Effector memory CD4-positive, alpha-beta T cell (primary cell): ENCODE data around the gene SDHA.
"Not testable (repeated sequence)": the region's sequence is repeated elsewhere in the genome, so short reads cannot be mapped to it uniquely, and the experiment has no call there.

Experiments used
- DNase-seq, 3 donors: peaks; one replicate each; pipeline ENCODE4 v3.0.0-alpha.2; 2020
- H3K27ac ChIP-seq: 2 replicates; pipeline ENCODE4 v1.7.0; 2013; ENCODE audit warnings: mild to moderate bottlenecking, low read length, moderate library complexity; ENCODE audit not compliant: insufficient read depth, poor library complexity, severe bottlenecking
- H3K27me3 ChIP-seq: replicated peaks from 2 replicates; pipeline ENCODE4 v1.7.0; 2013; ENCODE audit warnings: mild to moderate bottlenecking, low read length; ENCODE audit not compliant: insufficient read depth, control insufficient read depth, poor library complexity, severe bottlenecking
- H3K36me3 ChIP-seq: 2 replicates; pipeline ENCODE4 v1.7.0; 2013; ENCODE audit warnings: mild to moderate bottlenecking, low read length, moderate library complexity; ENCODE audit not compliant: control insufficient read depth, insufficient read depth
- H3K4me1 ChIP-seq: 2 replicates; pipeline ENCODE4 v1.7.0; 2013; ENCODE audit warnings: low read length, mild to moderate bottlenecking; ENCODE audit not compliant: control insufficient read depth, insufficient read depth, poor library complexity, severe bottlenecking
- H3K4me3 ChIP-seq: 2 replicates; pipeline ENCODE4 v1.7.0; 2013; ENCODE audit warnings: low read length, low read depth, mild to moderate bottlenecking; ENCODE audit not compliant: insufficient read depth, poor library complexity, severe bottlenecking
- H3K9me3 ChIP-seq: 2 replicates; pipeline ENCODE4 v1.7.0; 2013; ENCODE audit warnings: mild to moderate bottlenecking, low read length, moderate library complexity; ENCODE audit not compliant: control insufficient read depth

SDHA gene

GRCh38 chr5:254322-254721 is 36.2 kb downstream of the SDHA start:
- H3K4me3 ChIP-seq, result not testable (repeated sequence)

DNA sequence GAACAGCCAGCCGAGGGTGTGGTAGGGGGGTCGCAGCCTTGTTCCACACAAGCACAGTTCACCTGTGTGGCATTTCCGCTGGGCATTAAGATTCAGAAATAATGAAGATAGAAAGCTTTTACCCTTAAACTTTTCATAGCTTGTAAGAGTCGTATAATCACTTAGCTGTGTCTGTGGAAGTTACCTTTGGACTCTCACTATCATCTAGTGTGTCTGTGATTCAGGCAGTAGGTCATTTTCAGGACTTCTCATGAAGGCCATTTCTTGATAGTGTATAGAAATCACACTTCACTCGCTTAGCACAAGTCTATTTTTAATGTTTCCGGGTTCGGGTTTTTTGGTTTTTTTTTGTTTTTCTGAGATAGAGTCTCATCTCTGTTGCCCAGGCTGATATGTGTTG is 37.0 kb downstream of the SDHA start:
- H3K27ac ChIP-seq, H3K27me3 ChIP-seq, DNase-seq, H3K4me3 ChIP-seq, H3K4me1 ChIP-seq, H3K9me3 ChIP-seq: not testable (repeated sequence)
- H3K36me3 ChIP-seq, result peaks cover 12% of the 10 kb centered on the region

More at GRCh38 chr5:254322-254721, 36.2 kb downstream of the SDHA start:
- H3K36me3 ChIP-seq, result peaks cover 12% of the 10 kb centered on the region
- not testable (repeated sequence) for DNase-seq, H3K27ac ChIP-seq, H3K9me3 ChIP-seq, H3K4me1 ChIP-seq, H3K27me3 ChIP-seq

DNA sequence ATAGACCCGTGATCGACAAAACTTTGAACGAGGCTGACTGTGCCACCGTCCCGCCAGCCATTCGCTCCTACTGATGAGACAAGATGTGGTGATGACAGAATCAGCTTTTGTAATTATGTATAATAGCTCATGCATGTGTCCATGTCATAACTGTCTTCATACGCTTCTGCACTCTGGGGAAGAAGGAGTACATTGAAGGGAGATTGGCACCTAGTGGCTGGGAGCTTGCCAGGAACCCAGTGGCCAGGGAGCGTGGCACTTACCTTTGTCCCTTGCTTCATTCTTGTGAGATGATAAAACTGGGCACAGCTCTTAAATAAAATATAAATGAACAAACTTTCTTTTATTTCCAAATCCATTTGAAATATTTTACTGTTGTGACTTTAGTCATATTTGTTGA is 38.2 kb downstream of the SDHA start:
- not testable (repeated sequence) for H3K27me3 ChIP-seq, H3K4me1 ChIP-seq, H3K27ac ChIP-seq, DNase-seq, H3K9me3 ChIP-seq, H3K4me3 ChIP-seq
- H3K36me3 ChIP-seq, result peaks cover 12% of the 10 kb centered on the region

- Histone ChIP-seq H3K36me3 (peaks cover 12% of the 10 kb centered on the region), H3K4me1 (peaks cover 5% of the 10 kb centered on the region)
Observed at GRCh38 chr5:257148-257547, 39.0 kb downstream of the SDHA start.

DNA sequence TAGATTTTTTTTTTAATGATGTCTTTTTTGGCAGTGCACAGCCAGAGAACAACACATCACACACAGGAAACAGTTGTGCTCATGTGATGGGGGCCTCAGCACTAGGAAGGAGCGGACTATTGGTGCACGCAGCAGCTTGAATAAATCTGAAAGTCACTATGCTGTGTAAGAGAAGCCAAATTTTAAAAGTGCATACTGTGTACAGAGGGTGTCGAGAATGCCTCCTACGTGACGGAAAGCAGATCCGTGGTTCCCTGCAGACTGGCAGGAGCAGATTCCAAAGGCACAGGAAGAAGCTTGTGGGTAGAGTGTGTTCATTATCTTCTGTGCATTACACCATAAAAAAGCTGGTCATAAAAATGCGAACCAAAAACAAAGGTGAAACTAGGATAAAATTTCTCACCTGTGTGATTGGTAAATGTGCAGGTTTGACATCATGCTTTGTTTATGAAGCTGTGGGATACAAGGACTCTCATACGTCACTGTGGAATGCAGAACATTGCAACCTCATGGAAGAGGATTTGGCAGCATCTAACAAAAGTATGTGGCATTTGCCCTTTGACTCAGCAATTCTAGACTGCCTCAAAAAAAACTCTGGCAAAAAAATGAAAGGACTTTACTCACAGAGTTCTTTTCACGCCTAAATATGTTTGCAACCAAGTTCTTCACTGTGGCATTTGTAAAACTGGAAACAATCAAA is 45.3 kb downstream of the SDHA start:
- H3K27me3 ChIP-seq, H3K9me3 ChIP-seq, H3K4me1 ChIP-seq, H3K27ac ChIP-seq, DNase-seq, H3K4me3 ChIP-seq: not testable (repeated sequence)
- H3K36me3 ChIP-seq, result peaks cover 13% of the 10 kb centered on the region

More at GRCh38 chr5:257148-257547, 39.0 kb downstream of the SDHA start:
- Histone ChIP-seq H3K27ac (no peak overlapping the region), H3K4me3 (no peak overlapping the region), H3K9me3 (no peaks in the 10 kb centered on the region), H3K27me3 (no peaks in the 10 kb centered on the region)
- no peak for DNase-seq

- no peak overlapping the region for H3K27ac ChIP-seq
Observed at GRCh38 chr5:264338-264737, 46.2 kb downstream of the SDHA start.

GRCh38 chr5:266311-267026 is 48.3 kb downstream of the SDHA start:
- not testable (repeated sequence) for H3K9me3 ChIP-seq, DNase-seq, H3K4me3 ChIP-seq, H3K27ac ChIP-seq, H3K27me3 ChIP-seq, H3K4me1 ChIP-seq
- peaks cover 13% of the 10 kb centered on the region for H3K36me3 ChIP-seq

More at GRCh38 chr5:264338-264737, 46.2 kb downstream of the SDHA start:
- Histone ChIP-seq H3K36me3 (peaks cover 13% of the 10 kb centered on the region), H3K27me3 (no peaks in the 10 kb centered on the region), H3K9me3 (no peaks in the 10 kb centered on the region), H3K4me1 (no peaks in the 10 kb centered on the region), H3K4me3 (no peak overlapping the region)
- no peak for DNase-seq

DNA sequence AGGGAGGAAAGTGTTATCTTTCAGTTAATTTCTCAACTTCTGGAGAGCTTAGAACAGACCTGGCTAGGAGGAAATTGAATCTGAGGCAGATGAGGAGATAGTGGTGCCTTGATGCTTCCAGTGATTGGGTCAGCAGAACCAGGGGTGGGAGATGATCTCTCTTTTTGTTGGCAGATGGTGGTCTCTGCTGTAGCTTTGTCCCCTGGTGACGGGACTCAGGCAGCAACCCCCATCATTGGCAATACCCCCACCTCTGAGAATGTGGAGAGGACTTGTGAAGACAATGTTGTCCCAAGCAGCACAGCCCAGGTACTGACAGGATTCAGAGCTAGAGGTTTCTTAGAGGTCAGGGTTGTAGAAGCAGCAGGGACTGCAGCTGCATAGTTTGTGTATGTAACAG is 49.6 kb downstream of the SDHA start:
- Histone ChIP-seq H3K27me3 (no peaks in the 10 kb centered on the region), H3K27ac (no peak overlapping the region), H3K36me3 (peaks cover 13% of the 10 kb centered on the region), H3K4me3 (no peak overlapping the region), H3K9me3 (no peaks in the 10 kb centered on the region), H3K4me1 (no peaks in the 10 kb centered on the region)
- no peak for DNase-seq

- Histone ChIP-seq H3K27me3 (no peaks in the 10 kb centered on the region), H3K4me3 (no peak overlapping the region), H3K36me3 (peaks cover 5% of the 10 kb centered on the region), H3K9me3 (no peaks in the 10 kb centered on the region), H3K27ac (no peak overlapping the region), H3K4me1 (no peaks in the 10 kb centered on the region)
- DNase-seq, result no peak
Observed at GRCh38 chr5:270340-270739, 52.2 kb downstream of the SDHA start.

DNA sequence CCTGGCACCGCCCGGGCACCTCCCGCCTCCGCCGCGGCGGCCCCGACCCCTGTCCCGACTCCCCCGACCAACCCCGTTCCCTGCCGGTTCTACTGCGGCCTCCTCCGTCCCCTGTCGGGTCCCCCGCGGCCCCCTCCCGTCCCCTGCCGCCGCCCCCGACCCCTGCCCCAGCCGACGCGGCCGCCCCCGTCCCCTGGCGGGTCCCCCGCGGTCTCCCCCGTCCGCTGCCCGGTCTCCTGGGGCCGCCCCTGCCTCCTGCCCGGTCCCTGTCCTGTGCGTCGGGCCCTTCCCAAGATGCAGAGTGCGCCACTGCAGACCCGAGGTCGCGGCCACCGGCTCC is 53.7 kb downstream of the SDHA start:
- peak overlapping the region; percentile 76 for H3K27ac ChIP-seq
- H3K9me3 ChIP-seq, H3K36me3 ChIP-seq, H3K4me1 ChIP-seq, H3K27me3 ChIP-seq, DNase-seq: not testable (repeated sequence)
- peak overlapping the region; percentile 71 for H3K4me3 ChIP-seq
